H1 (cell line): ENCODE results near the gene ERGIC3. TPM values are rescaled to one million over a fixed set of nuclear protein-coding genes. Genes with fewer than 3 reads are reported as not detected.

Experiments
- CTCF ChIA-PET: fragments of 300-600 bp; sonication (Branson Sonifier 250); formaldehyde crosslinking; loops from one replicate; lab custom pipeline; 2021; ENCODE audit not compliant: partially characterized antibody; lab: Charles Lee
- POLR2A ChIA-PET: fragments of 300-600 bp; sonication (Branson Sonifier 250); formaldehyde crosslinking; loops from one replicate; lab custom pipeline; 2021; ENCODE audit warnings: inconsistent platforms; ENCODE audit not compliant: partially characterized antibody; lab: Charles Lee
- DNase-seq, 2 experiments: peaks; one replicate each; pipeline versions ENCODE4 v3.0.0 to v3.0.0-alpha.2; 2010 to 2022; ENCODE audit warnings: low spot score in 2 of 2, low read depth in 1 of 2, mixed read lengths in 1 of 2
- FAIRE-seq: peaks from 2 replicates; lab custom pipeline; 2011; peaks lifted over from hg19 to GRCh38; lab: Jason Lieb, UNC
- H2AFZ ChIP-seq: 2 replicates; pipeline ENCODE4 v1.8.1; 2012; ENCODE audit warnings: low read length, inconsistent platforms
- H2AK5ac ChIP-seq: 2 replicates; pipeline ENCODE4 v1.6.1; 2013; ENCODE audit warnings: low read depth, low read length
- H2BK120ac ChIP-seq: replicated peaks from 2 replicates; pipeline ENCODE3; 2013; ENCODE audit warnings: low read depth, low read length, inconsistent platforms
- H2BK12ac ChIP-seq: 2 replicates; pipeline ENCODE4 v1.6.1; 2013; ENCODE audit warnings: low read depth, low read length
- H2BK15ac ChIP-seq: 2 replicates; pipeline ENCODE4 v1.6.1; 2013; ENCODE audit warnings: low read length
- H2BK20ac ChIP-seq: 2 replicates; pipeline ENCODE4 v1.6.1; 2013; ENCODE audit warnings: low read length
- H2BK5ac ChIP-seq: 2 replicates; pipeline ENCODE4 v1.6.1; 2013; ENCODE audit warnings: low read depth, low read length
- H3K14ac ChIP-seq: 2 replicates; pipeline ENCODE4 v1.6.1; 2013; ENCODE audit warnings: inconsistent platforms; ENCODE audit not compliant: insufficient read length
- H3K18ac ChIP-seq: 2 replicates; pipeline ENCODE4 v1.6.1; 2013; ENCODE audit warnings: low read length; ENCODE audit errors: extremely low read depth
- H3K23ac ChIP-seq: 2 replicates; pipeline ENCODE4 v1.6.1; 2013; ENCODE audit warnings: inconsistent platforms; ENCODE audit not compliant: insufficient read length
- H3K23me2 ChIP-seq: 2 replicates; pipeline ENCODE4 v1.6.1; 2013; ENCODE audit warnings: low read depth, low read length
- H3K27ac ChIP-seq: 2 replicates; pipeline ENCODE4 v1.6.1; 2011; ENCODE audit warnings: low read depth, low read length, inconsistent platforms
- H3K27me3 ChIP-seq, 4 experiments: replicated peaks in 1 of 4; 1 replicate in 1 of 4; 2 replicates in 3 of 4; pipeline versions ENCODE4 v1.6.1 to v1.8.1; 2011 to 2013; ENCODE audit warnings: low read length in 3 of 4, mild to moderate bottlenecking in 3 of 4, inconsistent platforms in 2 of 4, mixed read lengths in 2 of 4, moderate library complexity in 1 of 4; ENCODE audit not compliant: control insufficient read depth in 3 of 4, insufficient read depth in 3 of 4; ENCODE audit errors: extremely low read depth in 1 of 4
- H3K36me3 ChIP-seq, 4 experiments: 2 replicates each; pipeline versions ENCODE4 v1.6.1 to v1.8.1; 2011 to 2013; ENCODE audit warnings: mild to moderate bottlenecking in 4 of 4, low read length in 3 of 4, moderate library complexity in 2 of 4, control low read depth in 1 of 4, inconsistent platforms in 1 of 4; ENCODE audit not compliant: insufficient read depth in 4 of 4, control insufficient read depth in 2 of 4
- H3K4ac ChIP-seq: replicated peaks from 2 replicates; pipeline ENCODE3; 2013; ENCODE audit warnings: low read length, low read depth, mixed read lengths, inconsistent platforms; ENCODE audit not compliant: insufficient read length
- H3K4me1 ChIP-seq, 4 experiments: replicated peaks in 1 of 4; 1 replicate in 1 of 4; 2 replicates in 3 of 4; pipeline versions ENCODE4 v1.6.1 to v1.8.1; 2011 to 2013; ENCODE audit warnings: low read length in 3 of 4, inconsistent platforms in 2 of 4, mixed read lengths in 1 of 4; ENCODE audit not compliant: insufficient read depth in 4 of 4, control insufficient read depth in 3 of 4
- H3K4me2 ChIP-seq, 2 experiments: 2 replicates each; pipeline versions ENCODE4 v1.6.1 to v1.8.1; 2011 to 2013; ENCODE audit warnings: low read depth in 2 of 2, low read length in 2 of 2, control low read depth in 1 of 2, inconsistent platforms in 1 of 2, mild to moderate bottlenecking in 1 of 2; ENCODE audit not compliant: insufficient read depth in 1 of 2
- H3K4me3 ChIP-seq, 4 experiments: fragments of 200-600, 300-600 bp in 1 of 4; sonication (generic), shearing (Covaris generic), sonication (Bioruptor Twin) in 1 of 4; 2 replicates each; pipeline versions ENCODE4 v1.5.1 to v1.8.1; 2011 to 2016; ENCODE audit warnings: low read length in 4 of 4, low read depth in 3 of 4, control low read depth in 2 of 4, inconsistent platforms in 2 of 4, mild to moderate bottlenecking in 2 of 4, mixed read lengths in 1 of 4, moderate library complexity in 1 of 4; ENCODE audit not compliant: insufficient read depth in 2 of 4; ENCODE audit errors: extremely low read depth in 1 of 4
- H3K56ac ChIP-seq: replicated peaks from 2 replicates; pipeline ENCODE3; 2013; ENCODE audit warnings: low read depth, mild to moderate bottlenecking, mixed read lengths, low read length, inconsistent platforms; ENCODE audit not compliant: insufficient read length
- H3K79me1 ChIP-seq: 2 replicates; pipeline ENCODE4 v1.6.1; 2013; ENCODE audit warnings: low read depth, low read length, control low read depth
- H3K79me2 ChIP-seq, 2 experiments: 2 replicates each; pipeline versions ENCODE4 v1.6.1 to v1.8.1; 2012 to 2013; ENCODE audit warnings: low read length in 2 of 2, mild to moderate bottlenecking in 2 of 2, inconsistent platforms in 1 of 2; ENCODE audit not compliant: insufficient read depth in 2 of 2, control insufficient read depth in 1 of 2
- H3K9ac ChIP-seq, 4 experiments: replicated peaks in 1 of 4; 1 replicate in 1 of 4; 2 replicates in 3 of 4; pipeline versions ENCODE4 v1.6.1 to v1.8.1; 2011 to 2013; ENCODE audit warnings: low read depth in 3 of 4, low read length in 3 of 4, control low read depth in 2 of 4, mild to moderate bottlenecking in 2 of 4, moderate library complexity in 2 of 4, inconsistent platforms in 1 of 4; ENCODE audit errors: extremely low read depth in 1 of 4
- H3K9me3 ChIP-seq, 2 experiments: 2 replicates each; pipeline versions ENCODE4 v1.6.1 to v1.8.1; 2012 to 2013; ENCODE audit warnings: mild to moderate bottlenecking in 2 of 2, moderate library complexity in 2 of 2, control low read depth in 1 of 2, inconsistent platforms in 1 of 2, low read depth in 1 of 2, low read length in 1 of 2, mixed read lengths in 1 of 2; ENCODE audit not compliant: insufficient read depth in 2 of 2
- H4K20me1 ChIP-seq, 2 experiments: replicated peaks in 1 of 2; 2 replicates each; pipeline versions ENCODE3 to v1.8.1; 2011 to 2013; ENCODE audit warnings: inconsistent platforms in 2 of 2, low read length in 2 of 2, mild to moderate bottlenecking in 1 of 2; ENCODE audit not compliant: insufficient read depth in 2 of 2, control insufficient read depth in 1 of 2
- H4K5ac ChIP-seq: 2 replicates; pipeline ENCODE4 v1.6.1; 2013; ENCODE audit warnings: low read length, low read depth, mixed read lengths, inconsistent platforms; ENCODE audit not compliant: insufficient read length
- H4K8ac ChIP-seq: 2 replicates; pipeline ENCODE4 v1.8.0; 2013; ENCODE audit warnings: mild to moderate bottlenecking, moderate library complexity, low read length, inconsistent platforms; ENCODE audit not compliant: insufficient read depth; ENCODE audit errors: extremely low read depth
- H4K91ac ChIP-seq: replicated peaks from 2 replicates; pipeline ENCODE3; 2013; ENCODE audit warnings: low read length, mixed read lengths, inconsistent platforms; ENCODE audit not compliant: insufficient read length
- CBX5 ChIP-seq: fragments of 300-800, 300-1000 bp; sonication (generic); IDR thresholded peaks from 2 replicates; pipeline ENCODE4 v1.7.1; 2016; ENCODE audit warnings: antibody characterized with exemption, low read length, low read depth
- GTF2F1 ChIP-seq: IDR thresholded peaks from 2 replicates; pipeline ENCODE4 v1.6.1; 2012; ENCODE audit warnings: low read depth, low read length, improper control_type of control experiment, borderline replicate concordance
- NRF1 ChIP-seq: IDR thresholded peaks from 2 replicates; pipeline ENCODE4 v1.6.1; 2011; ENCODE audit warnings: mild to moderate bottlenecking, low read depth, low read length, improper control_type of control experiment
- PHF8 ChIP-seq: fragments of 200-600 bp; sonication (generic); conservative IDR thresholded peaks from 2 replicates; pipeline ENCODE4 v1.7.1; 2012; ENCODE audit warnings: low read depth, mild to moderate bottlenecking, inconsistent platforms, low read length, moderate library complexity
- POLR2A ChIP-seq, 2 experiments: IDR thresholded peaks; 1 replicate in 1 of 2; 2 replicates in 1 of 2; pipeline ENCODE4 v1.6.1; 2011; ENCODE audit warnings: low read depth in 2 of 2, low read length in 2 of 2, mild to moderate bottlenecking in 2 of 2; ENCODE audit errors: control extremely low read depth in 1 of 2
- RAD21 ChIP-seq, 2 experiments: IDR thresholded peaks in 1 of 2; conservative IDR thresholded peaks in 1 of 2; 2 replicates each; pipeline ENCODE4 v1.6.1; 2011; ENCODE audit warnings: low read depth in 2 of 2, low read length in 2 of 2, improper control_type of control experiment in 1 of 2, inconsistent platforms in 1 of 2, mild to moderate bottlenecking in 1 of 2, moderate library complexity in 1 of 2
- SP2 ChIP-seq: IDR thresholded peaks from 2 replicates; pipeline ENCODE4 v1.6.1; 2012; ENCODE audit warnings: mild to moderate bottlenecking, low read length, inconsistent platforms
- SRF ChIP-seq: IDR thresholded peaks from 2 replicates; pipeline ENCODE4 v1.6.1; 2011; ENCODE audit warnings: mild to moderate bottlenecking, low read depth, low read length, moderate library complexity
- TCF12 ChIP-seq: IDR thresholded peaks from 2 replicates; pipeline ENCODE4 v1.6.1; 2011; ENCODE audit warnings: low read depth, mild to moderate bottlenecking, low read length
- TEAD4 ChIP-seq: IDR thresholded peaks from 2 replicates; pipeline ENCODE4 v1.6.1; 2012; ENCODE audit warnings: low read depth, low read length, inconsistent platforms, mixed read lengths
- YY1 ChIP-seq: IDR thresholded peaks from 2 replicates; pipeline ENCODE4 v1.6.1; 2011; ENCODE audit warnings: low read depth, mild to moderate bottlenecking, low read length
- WGBS, 2 experiments: shearing (Covaris generic) in 1 of 2; methylation state at CpG; one replicate each; pipeline versions ENCODE4 v1.1.6 to v1.1.7; 2013 to 2015; ENCODE audit warnings: low lambda C conversion rate in 2 of 2, mixed read lengths in 2 of 2, inconsistent platforms in 1 of 2, low coverage in 1 of 2, missing lambda C conversion rate in 1 of 2; ENCODE audit not compliant: insufficient replicate concordance in 2 of 2, insufficient coverage in 1 of 2, insufficient read length in 1 of 2; ENCODE audit errors: extremely low coverage in 1 of 2, missing lambda C conversion rate in 1 of 2; 5-methylcytosine and 5-hydroxymethylcytosine counted together
- polyA plus RNA-seq, 7 experiments: library from polyadenylated mRNA; depleted of rRNA in 3 of 7; stranded (reverse) in 5 of 7; unstranded in 2 of 7; fragments of >200 nt in 5 of 7; fragments of 200-250 nt in 2 of 7; gene quantifications; 1 replicate in 5 of 7; 2 replicates in 1 of 7; 4 replicates in 1 of 7; pipeline versions ENCODE4 v1.2.1 to v1.2.3, GENCODE V29; 2011 to 2013; ENCODE audit warnings: missing spikeins in 2 of 7, mixed read lengths in 2 of 7
- total RNA-seq: library from RNA; stranded (reverse); fragmentation: NEBNext Ultra II Directional; extraction: Animal tissue kit (Norgen Biotek cat#: 25700); gene quantifications from 2 replicates; pipeline ENCODE4 v1.2.1, GENCODE V29; 2021
- TF ChIP-seq, protein P1 (sequence below): IDR thresholded peaks from 2 replicates; pipeline ENCODE4 v1.6.1; 2012; ENCODE audit warnings: inconsistent platforms

Gene ERGIC3
- total and polyA plus RNA-seq, 2 of the 8 experiments (the other 6 are each of a cell fraction or from before 2014, with no cell fraction given) = 178 to 341 TPM

DNA sequence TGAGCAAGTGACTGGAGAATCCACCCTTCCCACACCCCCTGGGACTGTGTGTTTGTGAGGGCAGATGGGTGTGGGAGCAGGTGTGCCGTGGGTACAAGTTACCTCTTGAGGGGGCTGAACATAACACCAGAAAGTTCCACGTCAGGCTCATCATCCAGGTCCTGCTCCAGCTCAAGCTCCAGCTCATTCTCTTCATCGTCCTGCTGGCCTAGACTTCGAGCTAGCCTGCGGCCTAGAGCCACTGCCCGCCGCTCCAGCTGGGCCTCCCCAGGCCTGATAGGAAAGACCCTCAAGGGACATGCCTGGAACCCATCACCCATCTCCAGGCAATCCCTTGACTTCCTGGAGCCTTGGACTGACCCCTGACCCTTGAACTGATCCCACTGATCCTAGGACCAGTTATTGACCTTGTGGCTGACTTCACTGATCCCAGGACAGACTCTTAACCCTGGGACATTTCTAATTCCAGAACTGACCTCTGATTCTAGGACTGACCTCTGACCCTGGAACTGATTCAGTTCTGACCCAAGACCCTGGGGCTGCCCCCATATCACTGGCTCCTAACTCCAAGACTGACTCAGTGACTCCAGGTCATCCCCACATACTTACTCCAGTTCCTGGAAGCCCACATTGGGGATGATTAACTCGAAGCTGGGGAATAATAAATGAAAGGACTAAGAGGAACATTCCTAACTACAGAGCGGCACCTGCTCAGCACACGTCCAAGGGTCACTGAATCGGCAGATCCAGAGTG is 62.0 kb downstream of the ERGIC3 start:
- no peak overlapping the region for H3K27ac ChIP-seq
- POLR2A ChIA-PET = interaction anchor here (0.6 to 2.9 kb wide), 10 partner anchors 9 to 62 kb away, joined by 3 to 14 read pairs (median 5); partner anchors contain the start of genes ERGIC3 and SPAG4
- H3K4me1 ChIP-seq = peaks cover 0 to 14% (median 7%) of the 10 kb centered on the region in 4 experiments; a peak in 4 of 7 replicates
- no peaks in the 10 kb centered on the region for H3K79me1 ChIP-seq
- no peak overlapping the region for H4K91ac ChIP-seq
- H4K8ac ChIP-seq = no peak overlapping the region
- 0 out of 2 replicates have a peak overlapping the region, but pooled peaks have one; percentile 84 for H2AK5ac ChIP-seq
- WGBS, 2 experiments = 88% methylated on average over 11 of the region's 11 CpGs; no CpG with 5 or more reads in 1 of the 2 experiments
- H3K18ac ChIP-seq = no peak overlapping the region
- H3K4ac ChIP-seq = no peak overlapping the region
- H4K5ac ChIP-seq = no peak overlapping the region
- H3K27me3 ChIP-seq = peaks cover 6 to 46% (median 34%) of the 10 kb centered on the region in 4 experiments
- H2BK5ac ChIP-seq = no peak overlapping the region
- peaks cover 11% of the 10 kb centered on the region; the same call in 1 of the 2 replicates for H3K23me2 ChIP-seq
- no peak overlapping the region for H3K9ac ChIP-seq
- no peak overlapping the region for H3K14ac ChIP-seq
- H3K79me2 ChIP-seq = no peaks in the 10 kb centered on the region
- H4K20me1 ChIP-seq = no peaks in the 10 kb centered on the region
- H2BK12ac ChIP-seq = no peak overlapping the region
- H3K23ac ChIP-seq = no peak overlapping the region
- no peaks in the 10 kb centered on the region for H3K9me3 ChIP-seq
- no peak overlapping the region for H2AFZ ChIP-seq
- no peak for FAIRE-seq
- H3K36me3 ChIP-seq = no peaks in the 10 kb centered on the region
- H3K56ac ChIP-seq = no peak overlapping the region
- no peak for DNase-seq
- CTCF ChIA-PET = interaction anchor here (0.6 to 8.3 kb wide), 23 partner anchors 9 to 482 kb away, joined by 3 to 121 read pairs (median 5); partner anchors contain the start of genes ERGIC3 and SPAG4
- no peak overlapping the region for H2BK20ac ChIP-seq
- H2BK15ac ChIP-seq = peak overlapping the region; percentile 89
- no peak overlapping the region for H2BK120ac ChIP-seq
- no peak overlapping the region for H3K4me2 ChIP-seq
- no peak overlapping the region for H3K4me3 ChIP-seq
- TF ChIP-seq CBX5 (no peak), PHF8 (no peak), TCF12 (no peak), SP2 (no peak), TEAD4 (no peak), RAD21 (IDR thresholded peaks at IDR 0.05 in 1 of 2, conservative IDR thresholded peaks at IDR 0.05 in 1 of 2; ENCODE audit: low read depth in 2 of 2, low read length in 2 of 2) (no peak), NRF1 (no peak), GTF2F1 (no peak), YY1 (no peak), SRF (no peak), POLR2A (IDR thresholded peaks at IDR 0.05; ENCODE audit: control extremely low read depth in 1 of 2, low read depth in 2 of 2, low read length in 2 of 2) (no peak)
- TF ChIP-seq, protein P1, sequence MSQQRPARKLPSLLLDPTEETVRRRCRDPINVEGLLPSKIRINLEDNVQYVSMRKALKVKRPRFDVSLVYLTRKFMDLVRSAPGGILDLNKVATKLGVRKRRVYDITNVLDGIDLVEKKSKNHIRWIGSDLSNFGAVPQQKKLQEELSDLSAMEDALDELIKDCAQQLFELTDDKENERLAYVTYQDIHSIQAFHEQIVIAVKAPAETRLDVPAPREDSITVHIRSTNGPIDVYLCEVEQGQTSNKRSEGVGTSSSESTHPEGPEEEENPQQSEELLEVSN = no peak
